ENCODE measurements around the gene AP3D1. TPM values are rescaled to one million over a fixed set of nuclear protein-coding genes. Genes with fewer than 3 reads are reported as not detected.
"Not testable (repeated sequence)": the region's sequence is repeated elsewhere in the genome, so short reads cannot be mapped to it uniquely, and the experiment has no call there.

AP3D1 gene
- total RNA-seq, 2 donors from 2014 or later = 81.4 to 116 TPM

- peaks cover 4% of the 10 kb centered on the region for H3K36me3 ChIP-seq
- DNase-seq (ENCODE audit: low spot score) = no peak
- H3K4me3 ChIP-seq = no peak overlapping the region
- no peak for TF ChIP-seq CTCF (IDR thresholded peaks at IDR 0.05)
- no peak for ATAC-seq (ENCODE audit: insufficient number of reproducible peaks, low FRiP score, low read depth)
- H3K27me3 ChIP-seq (replicated peaks; ENCODE audit: insufficient read depth) = no peaks in the 10 kb centered on the region
- H3K9me3 ChIP-seq = no peaks in the 10 kb centered on the region
- no peak overlapping the region for H3K27ac ChIP-seq
- peaks cover 30 to 64% of the 10 kb centered on the region in 2 donors for H3K4me1 ChIP-seq (ENCODE audit: control insufficient read depth in 1 of 2, low read depth in 2 of 2)
Observed at GRCh38 chr19:2089001-2089711, 62.2 kb downstream of the AP3D1 start.

- TF ChIP-seq CTCF (IDR thresholded peaks at IDR 0.05) = no peak
- no peaks in the 10 kb centered on the region for H3K27me3 ChIP-seq (replicated peaks; ENCODE audit: insufficient read depth)
- peaks cover 11% of the 10 kb centered on the region for H3K36me3 ChIP-seq
- H3K9me3 ChIP-seq = no peaks in the 10 kb centered on the region
- no peak overlapping the region for H3K27ac ChIP-seq
- peaks cover 22 to 49% of the 10 kb centered on the region in 2 donors for H3K4me1 ChIP-seq (ENCODE audit: control insufficient read depth in 1 of 2, low read depth in 2 of 2)
- no peak for DNase-seq (ENCODE audit: low spot score)
- H3K4me3 ChIP-seq = no peak overlapping the region
- no peak for ATAC-seq (ENCODE audit: insufficient number of reproducible peaks, low FRiP score, low read depth)
Observed at GRCh38 chr19:2087621-2088100, 63.7 kb downstream of the AP3D1 start.

- DNase-seq (ENCODE audit: low spot score); H3K27me3 ChIP-seq (replicated peaks; ENCODE audit: insufficient read depth); H3K27ac ChIP-seq; ATAC-seq (ENCODE audit: insufficient number of reproducible peaks, low FRiP score, low read depth); H3K9me3 ChIP-seq; H3K4me3 ChIP-seq: not testable (repeated sequence)
- H3K4me1 ChIP-seq (ENCODE audit: control insufficient read depth in 1 of 2, low read depth in 2 of 2) = peaks cover 22 to 42% of the 10 kb centered on the region in 2 donors
- peaks cover 11% of the 10 kb centered on the region for H3K36me3 ChIP-seq
Observed at GRCh38 chr19:2086695-2087620, 64.4 kb downstream of the AP3D1 start.

- Histone ChIP-seq H3K27me3 (replicated peaks; ENCODE audit: insufficient read depth) (no peaks in the 10 kb centered on the region), H3K4me3 (peak overlapping the region; percentile 54), H3K36me3 (peaks cover 11% of the 10 kb centered on the region), H3K4me1 (ENCODE audit: control insufficient read depth in 1 of 2, low read depth in 2 of 2) (peaks cover 5 to 25% of the 10 kb centered on the region in 2 donors), H3K9me3 (no peaks in the 10 kb centered on the region), H3K27ac (peak overlapping the region in 1 of 2 donors; percentile 41)
- TF ChIP-seq CTCF (IDR thresholded peaks at IDR 0.05) = no peak
- DNase-seq (ENCODE audit: low spot score) = no peak
- no peak for ATAC-seq (ENCODE audit: insufficient number of reproducible peaks, low FRiP score, low read depth)
Observed at GRCh38 chr19:2084993-2085720, 66.2 kb downstream of the AP3D1 start.

- Histone ChIP-seq H3K27me3 (replicated peaks; ENCODE audit: insufficient read depth) (no peaks in the 10 kb centered on the region), H3K27ac (no peak overlapping the region), H3K9me3 (no peaks in the 10 kb centered on the region), H3K4me1 (ENCODE audit: control insufficient read depth in 1 of 2, low read depth in 2 of 2) (peaks cover 3 to 12% of the 10 kb centered on the region in 2 donors), H3K4me3 (peak overlapping the region; percentile 54), H3K36me3 (peaks cover 27% of the 10 kb centered on the region)
- DNase-seq (ENCODE audit: low spot score) (no peak), ATAC-seq (ENCODE audit: insufficient number of reproducible peaks, low FRiP score, low read depth) (no peak)
- no peak for TF ChIP-seq CTCF (IDR thresholded peaks at IDR 0.05)
Observed at GRCh38 chr19:2083174-2083854, 68.1 kb downstream of the AP3D1 start.
